Measurements from ENCODE around the gene ELFN1. TPM values are rescaled to one million over a fixed set of nuclear protein-coding genes. Genes with fewer than 3 reads are reported as not detected.

The ELFN1 gene
- total RNA-seq, 1 donor from 2014 or later, result 1.2 TPM

DNA sequence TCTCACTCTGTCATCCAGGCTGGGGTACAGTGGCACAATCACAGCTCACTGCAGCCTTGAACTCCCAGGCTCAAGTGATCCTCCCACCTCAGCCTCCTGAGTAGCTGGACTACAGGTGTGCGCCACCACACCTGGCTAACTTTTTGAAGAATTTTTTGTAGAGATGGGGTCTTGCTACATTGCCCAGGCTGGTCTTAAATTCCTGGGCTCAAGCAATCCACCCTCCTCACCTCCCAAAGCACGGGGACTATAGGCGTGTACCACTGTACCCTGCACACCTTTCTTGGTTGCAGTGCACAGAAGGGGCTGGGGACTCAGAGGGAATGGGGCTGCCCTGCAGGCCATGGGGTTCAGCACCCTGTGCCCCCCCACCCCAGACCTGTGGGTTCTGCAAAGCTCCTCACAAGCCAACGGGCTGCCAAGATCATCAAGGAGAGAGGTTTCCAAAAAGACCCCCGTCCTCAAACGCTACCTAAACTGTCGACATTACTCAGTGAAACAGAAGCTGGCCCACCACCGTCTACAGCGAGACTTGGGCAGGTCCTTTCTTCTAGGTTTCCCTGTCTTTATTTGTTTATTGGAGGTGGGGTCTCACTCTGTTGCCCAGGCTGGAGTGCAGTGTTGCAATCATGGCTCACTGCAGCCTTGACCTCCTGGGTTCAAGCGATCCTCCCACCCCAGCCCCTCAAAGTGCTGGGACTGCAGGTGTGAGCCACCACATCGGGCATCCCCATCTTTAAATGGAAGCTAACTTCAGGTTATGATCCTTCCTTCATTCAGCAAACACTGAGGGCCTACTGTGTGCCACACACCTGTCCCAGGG is 26.6 kb upstream of the ELFN1 start:
- no peak for DNase-seq

DNA sequence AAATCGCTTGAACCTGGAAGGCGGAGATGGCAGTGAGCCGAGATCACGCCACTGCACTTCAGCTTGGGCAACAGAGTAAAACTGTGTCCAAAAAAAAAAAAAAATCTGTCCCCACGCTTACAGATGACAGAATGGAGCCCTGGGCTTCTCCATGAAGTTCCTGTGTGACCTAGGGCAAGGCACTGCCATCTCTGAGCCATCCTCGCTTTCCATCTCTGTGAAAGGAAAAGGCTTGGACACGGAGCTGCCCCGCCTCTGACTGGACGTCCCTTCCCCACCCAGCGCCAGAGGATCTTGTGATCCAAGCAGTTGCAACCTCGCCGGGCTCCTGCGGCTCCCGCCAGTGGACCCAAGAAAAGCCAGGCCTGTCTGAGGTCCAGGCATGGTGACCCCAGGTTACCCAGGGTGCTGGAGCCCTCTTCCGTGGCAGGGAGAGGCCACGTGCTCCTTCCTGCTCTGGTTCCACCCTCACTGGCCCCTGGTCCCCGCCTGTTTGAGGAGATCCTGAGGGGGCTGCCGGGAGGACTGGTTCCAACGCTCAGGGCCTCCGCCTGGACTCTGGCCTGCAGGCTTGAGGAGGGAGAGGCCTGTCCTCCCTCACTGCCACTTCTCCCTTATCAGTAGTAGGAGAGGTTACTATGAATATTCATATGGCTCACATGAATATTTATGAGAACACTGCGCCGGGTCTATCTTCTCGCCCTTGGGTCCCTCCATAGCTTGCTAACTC is 25.6 kb upstream of the ELFN1 start:
- no peak for DNase-seq

DNA sequence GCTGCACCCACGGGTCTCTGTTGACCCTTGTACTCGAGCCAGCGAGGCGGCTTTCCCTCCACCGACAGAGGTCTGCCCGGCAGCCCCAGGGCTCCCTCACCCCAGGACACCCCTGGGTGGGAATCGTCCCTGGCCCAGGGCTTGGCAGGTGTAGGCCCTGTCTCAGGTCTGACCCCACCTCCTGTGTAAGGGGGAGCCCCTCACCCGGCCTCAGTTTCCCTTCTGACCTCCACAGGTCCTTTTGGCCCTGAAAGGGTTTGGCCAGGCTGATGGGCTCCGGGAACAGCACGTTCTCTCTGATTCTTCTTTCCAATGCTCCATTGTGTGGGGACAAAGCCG is 25.0 kb upstream of the ELFN1 start:
- DNase-seq, result no peak

DNA sequence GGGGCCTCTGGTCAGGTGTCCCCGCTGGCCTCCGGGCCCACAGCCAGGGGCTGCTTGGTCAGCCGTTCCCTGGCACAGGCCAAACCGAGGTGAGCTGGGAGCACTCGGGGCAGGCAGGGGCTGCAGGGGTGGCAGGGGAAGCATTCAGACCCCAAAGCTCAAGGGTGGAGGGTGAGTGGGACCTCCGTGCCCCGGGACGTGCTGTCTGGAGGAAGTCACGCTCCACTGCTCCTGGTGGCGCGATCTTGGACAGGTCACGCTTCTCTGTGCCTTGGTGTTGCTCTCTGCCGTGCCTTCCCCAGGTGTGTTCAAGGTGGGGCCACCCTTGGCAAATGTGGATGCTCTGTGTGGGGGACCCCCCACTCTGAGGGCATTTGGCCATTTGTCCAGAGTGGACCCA is 24.6 kb upstream of the ELFN1 start:
- DNase-seq, result no peak

GRCh38 chr7:1646391-1646790 is 23.7 kb upstream of the ELFN1 start:
- no peak for DNase-seq

- no peak for DNase-seq
Observed at GRCh38 chr7:1646957-1647891, 22.9 kb upstream of the ELFN1 start.

GRCh38 chr7:1647961-1648672 is 22.0 kb upstream of the ELFN1 start:
- no peak for DNase-seq

GRCh38 chr7:1649751-1650326 is 20.2 kb upstream of the ELFN1 start:
- no peak for DNase-seq

- DNase-seq, result no peak
Observed at GRCh38 chr7:1650363-1651030, 19.6 kb upstream of the ELFN1 start.

DNA sequence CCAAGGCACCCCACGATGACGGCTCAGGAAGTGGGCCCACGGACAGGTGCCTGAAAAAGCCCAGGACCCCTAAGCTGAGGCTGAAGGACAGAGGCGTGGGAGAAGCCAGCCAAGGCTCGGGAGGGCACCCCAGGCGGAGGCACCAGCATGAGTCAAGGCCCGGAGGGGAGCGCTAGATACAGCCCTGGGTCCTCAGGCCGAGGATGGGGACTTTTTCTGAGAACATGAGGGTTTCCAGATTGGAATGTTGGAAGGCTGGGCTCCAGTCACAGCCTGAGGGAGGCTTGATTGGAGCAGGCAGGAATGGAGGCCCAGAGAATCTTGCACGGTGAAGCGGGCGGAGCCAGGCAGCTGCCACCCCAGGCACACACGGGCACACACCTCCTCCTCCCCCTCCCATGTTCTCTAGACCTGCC is 19.0 kb upstream of the ELFN1 start:
- DNase-seq, result no peak

DNA sequence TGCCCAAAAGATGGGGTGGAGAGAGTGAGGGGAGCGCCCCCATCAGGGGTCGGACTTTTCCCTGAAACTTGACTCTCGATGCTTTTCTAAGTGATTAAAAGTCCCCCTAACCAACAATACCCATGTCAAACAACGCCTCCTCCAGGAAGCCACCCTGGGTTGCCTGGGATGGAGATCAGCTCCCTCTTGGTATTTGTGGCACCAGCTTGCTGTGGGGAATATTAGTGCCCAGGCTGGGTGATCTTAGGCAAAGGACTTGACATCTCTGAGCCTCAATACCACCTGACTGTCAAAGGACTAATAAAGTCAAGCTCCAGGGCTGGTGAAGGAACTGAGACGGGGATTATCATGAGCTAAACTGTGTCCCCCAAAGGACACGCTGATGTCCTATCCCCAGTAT is 18.2 kb upstream of the ELFN1 start:
- no peak for DNase-seq

DNA sequence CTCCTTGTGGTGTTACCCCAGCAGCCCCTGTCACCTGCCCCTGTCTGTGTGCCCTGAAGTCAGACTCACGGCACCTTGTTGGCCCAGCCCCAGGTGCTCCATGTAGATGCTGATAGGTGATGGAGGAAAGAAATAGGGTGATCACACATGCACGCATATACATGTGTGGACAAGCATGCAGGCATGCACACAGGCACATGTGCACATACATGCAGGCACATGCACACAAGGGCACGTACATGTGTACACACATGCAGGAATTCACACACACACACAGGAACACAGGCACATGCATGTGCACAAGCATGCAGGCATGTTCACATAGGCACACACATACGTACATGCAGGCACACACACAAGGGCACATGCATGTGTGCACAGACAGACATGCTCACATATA is 16.6 kb upstream of the ELFN1 start:
- DNase-seq, result no peak

DNA sequence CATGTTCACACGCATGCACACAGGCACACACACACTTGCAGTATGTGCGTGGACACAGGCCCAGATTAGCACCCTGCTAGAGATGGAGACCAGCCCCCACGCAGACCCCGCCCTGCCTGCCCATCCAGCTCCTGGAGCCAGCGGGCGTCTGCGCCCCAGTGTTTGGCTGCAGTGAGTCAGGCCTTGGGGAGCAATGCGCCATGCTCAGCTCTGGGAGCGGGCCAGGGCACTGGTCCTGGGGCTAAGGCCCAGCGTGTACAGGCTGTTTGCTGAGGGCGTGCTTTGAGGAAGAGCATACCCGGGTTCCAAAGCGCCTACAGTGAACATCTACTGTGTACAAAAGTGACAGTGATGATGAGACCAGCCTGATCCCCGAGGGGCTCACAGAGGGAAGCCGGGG is 16.0 kb upstream of the ELFN1 start:
- DNase-seq, result no peak

DNA sequence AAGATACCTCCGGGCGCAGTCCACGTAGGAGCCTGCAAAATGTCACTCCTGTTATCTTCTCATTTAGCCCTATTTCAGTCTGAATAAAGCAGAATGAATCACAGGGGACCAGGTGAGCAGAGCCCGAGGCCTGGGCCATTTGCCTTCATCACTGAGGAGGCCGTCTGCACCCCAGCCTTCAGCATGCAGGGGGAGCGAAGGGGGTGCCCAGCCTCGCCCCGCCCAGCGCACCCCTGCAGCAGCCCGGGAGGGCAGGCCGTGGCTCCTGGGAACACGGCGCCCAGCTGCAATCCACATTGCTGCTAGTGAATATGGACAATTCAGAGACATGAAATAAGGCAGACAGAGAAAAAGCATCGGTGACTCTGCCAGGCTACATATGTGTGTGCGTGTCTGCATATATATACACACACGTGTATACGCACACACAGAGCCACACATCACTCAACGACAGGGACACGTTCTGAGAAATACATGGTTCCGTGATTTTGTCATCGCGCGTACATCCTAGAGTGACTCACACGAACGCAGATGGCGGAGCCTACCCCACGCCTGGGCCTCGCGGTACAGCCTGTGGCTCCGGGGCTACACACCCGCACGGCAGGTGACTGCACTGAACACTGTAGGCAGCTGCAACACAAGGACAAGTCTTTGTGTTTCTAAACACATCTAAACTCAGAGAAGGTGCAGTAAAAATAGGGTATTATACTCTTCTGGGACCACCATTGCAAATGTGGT is 15.2 kb upstream of the ELFN1 start:
- no peak for DNase-seq

DNA sequence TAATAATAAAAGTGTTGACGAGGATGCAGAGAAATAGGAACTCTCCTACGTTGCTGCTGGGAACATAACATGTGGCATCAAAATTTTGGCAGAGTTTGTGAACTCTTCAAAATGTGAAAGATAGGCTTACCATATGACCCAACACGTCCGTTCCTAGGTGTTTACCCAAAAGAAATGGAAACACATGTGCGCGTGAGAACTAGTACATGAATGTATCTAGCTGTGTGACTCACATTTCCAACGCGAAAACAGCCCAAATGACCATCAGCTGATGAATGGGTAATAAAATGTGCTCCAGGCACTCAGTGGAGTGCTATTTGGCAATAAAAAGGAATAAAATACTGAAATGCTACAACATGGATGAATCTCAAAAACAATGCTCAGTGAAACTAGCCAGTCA is 10.4 kb upstream of the ELFN1 start:
- DNase-seq, result no peak

- no peak for DNase-seq
Observed at GRCh38 chr7:1661461-1661860, 8.6 kb upstream of the ELFN1 start.

GRCh38 chr7:1662101-1662500 is 8.0 kb upstream of the ELFN1 start:
- no peak for DNase-seq

GRCh38 chr7:1662767-1663166 is 7.3 kb upstream of the ELFN1 start:
- DNase-seq, result no peak

GRCh38 chr7:1663223-1663622 is 6.9 kb upstream of the ELFN1 start:
- no peak for DNase-seq

GRCh38 chr7:1663857-1664651 is 6.0 kb upstream of the ELFN1 start:
- DNase-seq, result no peak

Measured in dermis blood vessel endothelial cell (primary cell).